ENCODE results near the gene TMEM218. TPM values are rescaled to one million over a fixed set of nuclear protein-coding genes. Genes with fewer than 3 reads are reported as not detected.

Gene TMEM218
- total and polyA plus RNA-seq, 2 of the 8 experiments (the other 6 are each of a cell fraction or from before 2014, with no cell fraction given): 17.0 to 33.5 TPM

- Histone ChIP-seq H2AK5ac (ENCODE audit: low read depth, low read length) (no peak overlapping the region), H3K4ac (replicated peaks; ENCODE audit: insufficient read length, low read depth, low read length) (no peak overlapping the region), H2BK20ac (ENCODE audit: low read length) (no peak overlapping the region), H3K9ac (replicated peaks in 1 of 4; ENCODE audit: extremely low read depth in 1 of 4, low read depth in 3 of 4, low read length in 3 of 4) (no peak overlapping the region), H4K20me1 (replicated peaks in 1 of 2; ENCODE audit: control insufficient read depth in 1 of 2, insufficient read depth in 2 of 2, low read length in 2 of 2) (peaks cover 0 to 2% of the 10 kb centered on the region in 2 experiments), H2BK120ac (replicated peaks; ENCODE audit: low read depth, low read length) (no peak overlapping the region), H3K4me2 (ENCODE audit: insufficient read depth in 1 of 2, low read depth in 2 of 2, low read length in 2 of 2) (peak overlapping the region in 1 of 2 experiments; percentile 21; a peak in 1 of 4 replicates), H3K4me3 (ENCODE audit: extremely low read depth in 1 of 4, insufficient read depth in 2 of 4, low read depth in 3 of 4, low read length in 4 of 4) (no peak overlapping the region), H2AFZ (ENCODE audit: low read length) (no peak overlapping the region), H3K79me2 (ENCODE audit: control insufficient read depth in 1 of 2, insufficient read depth in 2 of 2, low read length in 2 of 2) (no peaks in the 10 kb centered on the region), H3K14ac (ENCODE audit: insufficient read length) (no peak overlapping the region), H3K79me1 (ENCODE audit: low read depth, low read length) (no peaks in the 10 kb centered on the region), H2BK12ac (ENCODE audit: low read depth, low read length) (no peak overlapping the region; the same call in 1 of the 2 replicates), H3K27ac (ENCODE audit: low read depth, low read length) (no peak overlapping the region), H2BK15ac (ENCODE audit: low read length) (no peak overlapping the region), H3K56ac (replicated peaks; ENCODE audit: insufficient read length, low read depth, low read length) (no peak overlapping the region), H3K36me3 (ENCODE audit: control insufficient read depth in 2 of 4, insufficient read depth in 4 of 4, low read length in 3 of 4) (no peaks in the 10 kb centered on the region), H3K9me3 (ENCODE audit: insufficient read depth in 2 of 2, low read depth in 1 of 2, low read length in 1 of 2) (no peaks in the 10 kb centered on the region), H3K23me2 (ENCODE audit: low read depth, low read length) (no peaks in the 10 kb centered on the region), H2BK5ac (ENCODE audit: low read depth, low read length) (no peak overlapping the region), H3K27me3 (replicated peaks in 1 of 4; ENCODE audit: control insufficient read depth in 3 of 4, extremely low read depth in 1 of 4, insufficient read depth in 3 of 4, low read length in 3 of 4) (peaks cover 0 to 13% (median 10%) of the 10 kb centered on the region in 4 experiments; a peak in 6 of 7 replicates), H3K18ac (ENCODE audit: extremely low read depth, low read length) (no peak overlapping the region), H3K4me1 (replicated peaks in 1 of 4; ENCODE audit: control insufficient read depth in 3 of 4, insufficient read depth in 4 of 4, low read length in 3 of 4) (peaks cover under 1 to 11% (median 8%) of the 10 kb centered on the region in 4 experiments; a peak in 6 of 7 replicates), H4K5ac (ENCODE audit: insufficient read length, low read depth, low read length) (no peak overlapping the region), H4K91ac (replicated peaks; ENCODE audit: insufficient read length, low read length) (no peak overlapping the region), H3K23ac (ENCODE audit: insufficient read length) (no peak overlapping the region), H4K8ac (ENCODE audit: extremely low read depth, insufficient read depth, low read length) (no peak overlapping the region)
- ChIA-PET POLR2A (ENCODE audit: partially characterized antibody) (no interaction called here), CTCF (ENCODE audit: partially characterized antibody) (interaction anchor here (0.9 to 1.7 kb wide), 4 partner anchors 18 to 56 kb away, joined by 3 to 4 read pairs (median 4); partner anchors contain the start of gene PKNOX2)
- 87% methylated on average over 6 of the region's 6 CpGs; no CpG with 5 or more reads in 1 of the 2 experiments for WGBS, 2 experiments (ENCODE audit: extremely low coverage in 1 of 2, insufficient coverage in 1 of 2, insufficient read length in 1 of 2, insufficient replicate concordance in 2 of 2, low coverage in 1 of 2, low lambda C conversion rate in 2 of 2, missing lambda C conversion rate in 1 of 2)
- DNase-seq (ENCODE audit: low read depth in 1 of 2, low spot score in 2 of 2) (no peak), FAIRE-seq (no peak)
- TF ChIP-seq RXRA (IDR thresholded peaks at IDR 0.05; ENCODE audit: insufficient read depth, low read depth, low read length) (no peak), TCF12 (IDR thresholded peaks at IDR 0.05; ENCODE audit: low read depth, low read length) (no peak), GABPA (IDR thresholded peaks at IDR 0.05; ENCODE audit: borderline replicate concordance, insufficient read depth, low read length) (no peak), SRF (IDR thresholded peaks at IDR 0.05; ENCODE audit: low read depth, low read length) (no peak)
Observed at GRCh38 chr11:125147280-125147679, 35.9 kb upstream of the TMEM218 start.
